NT2/D1 (cell line): ENCODE measurements around the gene IP6K1.

ENCODE experiments used
- SUZ12 ChIP-seq: IDR thresholded peaks from 2 replicates; pipeline ENCODE4 v1.6.1; 2011; ENCODE audit not compliant: insufficient read length, insufficient read depth; ENCODE audit errors: extremely low read depth
- YY1 ChIP-seq: IDR thresholded peaks from 2 replicates; pipeline ENCODE4 v1.6.1; 2011; ENCODE audit not compliant: insufficient read length, insufficient read depth

- TF ChIP-seq SUZ12, result no peak
- TF ChIP-seq YY1, result no peak
Observed at GRCh38 chr3:49700453-49701128, 85.8 kb downstream of the IP6K1 start.
